Ascending aorta (tissue), 2 donors: Measurements from ENCODE around the gene LINC00305. TPM values are rescaled to one million over a fixed set of nuclear protein-coding genes. Genes with fewer than 3 reads are reported as not detected.

ENCODE experiments used
- DNase-seq, 2 donors: peaks; one replicate each; pipeline ENCODE4 v3.0.0-alpha.2; 2019; ENCODE audit warnings: low spot score in 2 of 2
- H3K27ac ChIP-seq, 2 donors: fragments of 200-600 bp; sonication (generic); one replicate each; pipeline ENCODE4 v1.5.1; 2016 to 2017; ENCODE audit warnings: mild to moderate bottlenecking in 1 of 2
- H3K27me3 ChIP-seq: fragments of 200-600 bp; sonication (generic); one replicate; pipeline ENCODE4 v1.5.1; 2017
- H3K36me3 ChIP-seq, 2 donors: fragments of 200-600 bp; sonication (generic); one replicate each; pipeline ENCODE4 v1.5.1; 2016
- H3K4me1 ChIP-seq, 2 donors: fragments of 200-600 bp; sonication (generic); one replicate each; pipeline ENCODE4 v1.5.1; 2016 to 2017; ENCODE audit warnings: mild to moderate bottlenecking in 1 of 2
- H3K4me3 ChIP-seq, 2 donors: fragments of 200-600 bp; sonication (generic); one replicate each; pipeline ENCODE4 v1.5.1; 2016 to 2017; ENCODE audit warnings: mild to moderate bottlenecking in 1 of 2
- H3K9me3 ChIP-seq, 2 donors: fragments of 200-600 bp; sonication (generic); one replicate each; pipeline ENCODE4 v1.5.1; 2016
- CTCF ChIP-seq, 3 experiments: fragments of 200-600 bp in 2 of 3; fragments of 450-650 bp in 1 of 3; sonication (generic) in 2 of 3; IDR thresholded peaks; one replicate each; pipeline ENCODE4 v1.5.1; 2016 to 2019; ENCODE audit warnings: antibody characterized with exemption in 3 of 3, mild to moderate bottlenecking in 1 of 3, moderate library complexity in 1 of 3
- intact Hi-C: fragments of 100-400 bp; cut with DNase I; formaldehyde crosslinking; loops from one replicate; pipeline ENCODE4 v1.15.1; 2023
- total RNA-seq: library from RNA; depleted of rRNA; stranded (reverse); fragments of >200 nt; gene quantifications from one replicate; pipeline ENCODE4 v1.1.0, GENCODE V29; 2016

The LINC00305 gene
- total RNA-seq, 1 donor from 2014 or later, result not detected

DNA sequence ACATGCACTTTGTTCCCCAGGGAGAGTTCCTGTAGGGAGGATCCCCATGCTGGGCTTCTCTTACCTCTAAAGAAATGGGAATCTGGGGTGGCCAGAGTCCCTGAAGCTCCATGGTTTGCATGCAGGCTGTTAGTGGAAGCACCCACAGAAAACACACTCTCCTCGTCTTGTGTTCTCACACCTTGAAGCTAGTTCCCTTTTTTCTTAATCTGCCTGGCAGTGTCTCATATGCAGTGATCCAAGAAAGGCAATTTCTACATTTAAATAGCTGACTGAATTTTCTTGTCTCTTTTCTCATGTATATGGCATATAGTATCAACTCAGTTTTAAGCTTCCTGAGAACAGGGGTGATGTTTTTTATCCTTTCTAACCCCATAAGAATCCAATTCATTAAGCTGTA lies 65.0 kb downstream of the LINC00305 start:
- intact Hi-C loops, result no loop called here
- Histone ChIP-seq H3K27ac (no peak overlapping the region), H3K36me3 (no peaks in the 10 kb centered on the region), H3K4me1 (no peaks in the 10 kb centered on the region), H3K9me3 (no peaks in the 10 kb centered on the region), H3K4me3 (no peak overlapping the region), H3K27me3 (no peaks in the 10 kb centered on the region)
- TF ChIP-seq CTCF (IDR thresholded peaks at IDR 0.05), result no peak
- DNase-seq, result no peak

GRCh38 chr18:64082513-64082912 lies 66.4 kb downstream of the LINC00305 start:
- no peaks in the 10 kb centered on the region for H3K27me3 ChIP-seq
- no peaks in the 10 kb centered on the region for H3K36me3 ChIP-seq
- no peak overlapping the region for H3K4me3 ChIP-seq
- intact Hi-C loops, result no loop called here
- no peak for DNase-seq
- H3K9me3 ChIP-seq, result no peaks in the 10 kb centered on the region
- H3K4me1 ChIP-seq, result no peaks in the 10 kb centered on the region
- no peak overlapping the region for H3K27ac ChIP-seq
- no peak for TF ChIP-seq CTCF (IDR thresholded peaks at IDR 0.05)

DNA sequence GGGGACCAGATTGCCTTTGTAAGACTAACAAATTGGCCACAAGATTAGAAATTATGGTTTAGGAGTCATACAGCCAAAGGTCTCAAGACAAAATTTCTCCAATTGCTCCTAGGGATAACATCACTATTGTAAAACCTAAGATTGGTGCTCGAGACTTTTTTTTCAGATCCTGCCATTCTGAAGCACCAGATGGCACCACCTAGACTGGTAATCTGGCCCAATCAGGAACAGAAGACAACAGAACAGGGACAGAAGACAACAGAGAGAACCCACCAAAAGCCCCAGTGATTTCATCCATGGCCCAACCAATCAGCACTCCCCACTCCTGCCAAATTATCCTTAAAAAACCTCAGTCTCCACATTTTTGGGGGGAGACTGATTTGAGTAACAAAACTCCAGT lies 66.8 kb downstream of the LINC00305 start:
- no peak for TF ChIP-seq CTCF (IDR thresholded peaks at IDR 0.05)
- Histone ChIP-seq H3K4me3 (no peak overlapping the region), H3K27me3 (no peaks in the 10 kb centered on the region), H3K9me3 (no peaks in the 10 kb centered on the region), H3K4me1 (no peaks in the 10 kb centered on the region), H3K36me3 (no peaks in the 10 kb centered on the region), H3K27ac (no peak overlapping the region)
- intact Hi-C loops, result no loop called here
- DNase-seq, result no peak

DNA sequence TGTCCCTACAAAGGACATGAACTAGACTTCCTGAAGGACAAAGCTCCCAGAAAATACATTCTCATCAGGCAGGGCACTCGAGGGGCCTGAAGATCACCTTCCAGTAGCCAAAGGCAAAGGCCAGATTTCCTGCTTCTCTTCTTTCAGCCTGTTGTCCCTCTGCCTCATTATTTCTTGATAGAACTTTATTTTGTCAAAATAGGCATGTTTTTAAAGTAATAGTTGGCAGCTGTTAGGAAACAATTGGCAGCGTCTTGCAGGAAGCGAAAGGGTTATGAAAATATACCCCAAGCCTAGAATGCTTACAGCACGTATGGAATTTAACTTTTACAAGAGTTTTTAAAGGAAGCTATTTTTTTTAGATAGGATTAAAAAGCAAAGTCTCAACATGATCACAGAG lies 74.9 kb downstream of the LINC00305 start:
- no peaks in the 10 kb centered on the region for H3K4me1 ChIP-seq
- H3K36me3 ChIP-seq, result no peaks in the 10 kb centered on the region
- H3K9me3 ChIP-seq, result peaks cover 0 to 4% of the 10 kb centered on the region in 2 donors
- intact Hi-C loops, result no loop called here
- no peak overlapping the region for H3K4me3 ChIP-seq
- H3K27me3 ChIP-seq, result no peaks in the 10 kb centered on the region
- DNase-seq, result no peak
- H3K27ac ChIP-seq, result no peak overlapping the region
- no peak for TF ChIP-seq CTCF (IDR thresholded peaks at IDR 0.05)

GRCh38 chr18:64055019-64055418 lies 93.9 kb downstream of the LINC00305 start:
- intact Hi-C loops, result no loop called here
- no peak overlapping the region for H3K27ac ChIP-seq
- no peaks in the 10 kb centered on the region for H3K36me3 ChIP-seq
- TF ChIP-seq CTCF (IDR thresholded peaks at IDR 0.05), result no peak
- H3K27me3 ChIP-seq, result no peaks in the 10 kb centered on the region
- no peak for DNase-seq
- H3K4me1 ChIP-seq, result no peaks in the 10 kb centered on the region
- H3K9me3 ChIP-seq, result no peaks in the 10 kb centered on the region
- no peak overlapping the region for H3K4me3 ChIP-seq

DNA sequence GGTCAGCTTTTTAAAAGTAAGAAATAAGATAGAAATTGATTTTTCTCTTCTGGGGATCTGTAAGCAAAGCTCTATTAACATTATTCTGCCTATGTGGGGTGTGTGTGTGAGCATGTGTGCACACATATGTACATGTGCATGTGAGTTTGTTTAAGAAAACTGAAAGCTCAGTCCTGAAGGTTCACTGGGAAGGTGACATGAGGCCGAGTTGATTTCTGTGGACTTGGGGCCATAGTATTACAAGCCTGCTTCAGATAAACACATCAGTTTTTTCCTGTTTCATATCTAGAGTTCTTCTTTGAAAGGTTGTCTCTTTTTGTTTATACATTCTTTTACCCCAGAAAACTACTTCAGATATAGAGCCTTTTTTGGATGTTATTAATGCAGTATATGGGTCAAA lies 95.6 kb downstream of the LINC00305 start:
- Histone ChIP-seq H3K9me3 (no peaks in the 10 kb centered on the region), H3K27ac (no peak overlapping the region), H3K4me1 (no peaks in the 10 kb centered on the region), H3K27me3 (no peaks in the 10 kb centered on the region), H3K36me3 (no peaks in the 10 kb centered on the region), H3K4me3 (no peak overlapping the region)
- no peak for TF ChIP-seq CTCF (IDR thresholded peaks at IDR 0.05)
- intact Hi-C loops, result no loop called here
- DNase-seq, result no peak
